Measurements from ENCODE around the gene ZFP57.
"Not testable (repeated sequence)": the region's sequence is repeated elsewhere in the genome, so short reads cannot be mapped to it uniquely, and the experiment has no call there.

The ZFP57 gene

GRCh38 chr6:29675561-29675960 is 5.4 kb downstream of the ZFP57 start:
- Histone ChIP-seq H4K20me1 (ENCODE audit: low read depth, low read length) (no peaks in the 10 kb centered on the region), H3K4me3 (ENCODE audit: insufficient read depth, low read length, poor library complexity, severe bottlenecking) (no peak overlapping the region), H3K9me3 (ENCODE audit: insufficient read depth, low read length) (no peaks in the 10 kb centered on the region), H3K27me3 (ENCODE audit: low read length) (no peaks in the 10 kb centered on the region), H3K9ac (ENCODE audit: low read length) (no peak overlapping the region), H3F3A (ENCODE audit: insufficient read depth) (no peaks in the 10 kb centered on the region), H3K36me3 (ENCODE audit: low read length) (no peaks in the 10 kb centered on the region), H3K9me2 (replicated peaks; ENCODE audit: insufficient read depth, low read length) (no peaks in the 10 kb centered on the region), H3K4me2 (ENCODE audit: low read depth, low read length, poor library complexity, severe bottlenecking) (no peak overlapping the region), H3K27ac (ENCODE audit: low read depth, low read length) (no peak overlapping the region), H3K79me2 (ENCODE audit: insufficient read depth, low read length) (no peaks in the 10 kb centered on the region), H2AFZ (ENCODE audit: low read depth, low read length, severe bottlenecking) (no peak overlapping the region)
- TF ChIP-seq EZH2phosphoT487 (conservative IDR thresholded peaks at IDR 0.05; ENCODE audit: low read length) = no peak
- TF ChIP-seq, protein P1, sequence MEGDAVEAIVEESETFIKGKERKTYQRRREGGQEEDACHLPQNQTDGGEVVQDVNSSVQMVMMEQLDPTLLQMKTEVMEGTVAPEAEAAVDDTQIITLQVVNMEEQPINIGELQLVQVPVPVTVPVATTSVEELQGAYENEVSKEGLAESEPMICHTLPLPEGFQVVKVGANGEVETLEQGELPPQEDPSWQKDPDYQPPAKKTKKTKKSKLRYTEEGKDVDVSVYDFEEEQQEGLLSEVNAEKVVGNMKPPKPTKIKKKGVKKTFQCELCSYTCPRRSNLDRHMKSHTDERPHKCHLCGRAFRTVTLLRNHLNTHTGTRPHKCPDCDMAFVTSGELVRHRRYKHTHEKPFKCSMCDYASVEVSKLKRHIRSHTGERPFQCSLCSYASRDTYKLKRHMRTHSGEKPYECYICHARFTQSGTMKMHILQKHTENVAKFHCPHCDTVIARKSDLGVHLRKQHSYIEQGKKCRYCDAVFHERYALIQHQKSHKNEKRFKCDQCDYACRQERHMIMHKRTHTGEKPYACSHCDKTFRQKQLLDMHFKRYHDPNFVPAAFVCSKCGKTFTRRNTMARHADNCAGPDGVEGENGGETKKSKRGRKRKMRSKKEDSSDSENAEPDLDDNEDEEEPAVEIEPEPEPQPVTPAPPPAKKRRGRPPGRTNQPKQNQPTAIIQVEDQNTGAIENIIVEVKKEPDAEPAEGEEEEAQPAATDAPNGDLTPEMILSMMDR (IDR thresholded peaks at IDR 0.05; ENCODE audit: insufficient read depth, low read length, poor library complexity, severe bottlenecking) = no peak

GRCh38 chr6:29674008-29674407 is 6.9 kb downstream of the ZFP57 start:
- no peaks in the 10 kb centered on the region for H3K9me2 ChIP-seq (replicated peaks; ENCODE audit: insufficient read depth, low read length)
- H3K27ac ChIP-seq (ENCODE audit: low read depth, low read length) = no peak overlapping the region
- no peaks in the 10 kb centered on the region for H3K79me2 ChIP-seq (ENCODE audit: insufficient read depth, low read length)
- TF ChIP-seq EZH2phosphoT487 (conservative IDR thresholded peaks at IDR 0.05; ENCODE audit: low read length) = no peak
- H3K36me3 ChIP-seq (ENCODE audit: low read length) = no peaks in the 10 kb centered on the region
- H3K4me2 ChIP-seq (ENCODE audit: low read depth, low read length, poor library complexity, severe bottlenecking) = no peak overlapping the region
- no peak overlapping the region for H3K4me3 ChIP-seq (ENCODE audit: insufficient read depth, low read length, poor library complexity, severe bottlenecking)
- no peaks in the 10 kb centered on the region for H3K27me3 ChIP-seq (ENCODE audit: low read length)
- no peaks in the 10 kb centered on the region for H3F3A ChIP-seq (ENCODE audit: insufficient read depth)
- H4K20me1 ChIP-seq (ENCODE audit: low read depth, low read length) = no peaks in the 10 kb centered on the region
- H3K9ac ChIP-seq (ENCODE audit: low read length) = no peak overlapping the region
- no peak overlapping the region for H2AFZ ChIP-seq (ENCODE audit: low read depth, low read length, severe bottlenecking)
- H3K9me3 ChIP-seq (ENCODE audit: insufficient read depth, low read length) = no peaks in the 10 kb centered on the region

DNA sequence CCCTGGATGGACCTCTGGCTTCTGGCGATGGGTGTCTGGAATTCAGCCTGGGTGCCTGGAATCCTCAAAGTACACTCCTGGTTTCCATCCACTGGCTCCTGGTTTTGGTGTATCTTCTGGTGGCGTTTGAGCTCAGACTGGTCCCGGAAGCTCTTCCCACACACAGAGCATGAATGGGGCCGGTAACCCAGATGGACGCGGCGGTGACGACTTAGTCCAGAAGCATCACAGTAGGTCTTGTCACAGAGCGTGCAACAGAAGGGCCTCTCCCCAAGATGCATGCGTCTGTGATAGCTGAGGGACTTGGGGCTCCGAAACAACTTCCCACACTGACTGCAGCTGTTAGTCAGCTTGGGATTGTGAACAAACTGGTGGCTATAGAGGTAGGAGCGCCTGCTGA is 7.8 kb downstream of the ZFP57 start:
- no peaks in the 10 kb centered on the region for H3K9me2 ChIP-seq (replicated peaks; ENCODE audit: insufficient read depth, low read length)
- H3K36me3 ChIP-seq (ENCODE audit: low read length) = no peaks in the 10 kb centered on the region
- H2AFZ ChIP-seq (ENCODE audit: low read depth, low read length, severe bottlenecking) = no peak overlapping the region
- H4K20me1 ChIP-seq (ENCODE audit: low read depth, low read length) = no peaks in the 10 kb centered on the region
- H3F3A ChIP-seq (ENCODE audit: insufficient read depth) = no peaks in the 10 kb centered on the region
- no peak overlapping the region for H3K4me3 ChIP-seq (ENCODE audit: insufficient read depth, low read length, poor library complexity, severe bottlenecking)
- H3K27me3 ChIP-seq (ENCODE audit: low read length) = no peaks in the 10 kb centered on the region
- no peak overlapping the region for H3K4me2 ChIP-seq (ENCODE audit: low read depth, low read length, poor library complexity, severe bottlenecking)
- no peaks in the 10 kb centered on the region for H3K9me3 ChIP-seq (ENCODE audit: insufficient read depth, low read length)
- no peak overlapping the region for H3K9ac ChIP-seq (ENCODE audit: low read length)
- H3K79me2 ChIP-seq (ENCODE audit: insufficient read depth, low read length) = no peaks in the 10 kb centered on the region
- H3K27ac ChIP-seq (ENCODE audit: low read depth, low read length) = no peak overlapping the region
- TF ChIP-seq, protein P1 (IDR thresholded peaks at IDR 0.05; ENCODE audit: insufficient read depth, low read length, poor library complexity, severe bottlenecking) = no peak
- no peak for TF ChIP-seq EZH2phosphoT487 (conservative IDR thresholded peaks at IDR 0.05; ENCODE audit: low read length)

DNA sequence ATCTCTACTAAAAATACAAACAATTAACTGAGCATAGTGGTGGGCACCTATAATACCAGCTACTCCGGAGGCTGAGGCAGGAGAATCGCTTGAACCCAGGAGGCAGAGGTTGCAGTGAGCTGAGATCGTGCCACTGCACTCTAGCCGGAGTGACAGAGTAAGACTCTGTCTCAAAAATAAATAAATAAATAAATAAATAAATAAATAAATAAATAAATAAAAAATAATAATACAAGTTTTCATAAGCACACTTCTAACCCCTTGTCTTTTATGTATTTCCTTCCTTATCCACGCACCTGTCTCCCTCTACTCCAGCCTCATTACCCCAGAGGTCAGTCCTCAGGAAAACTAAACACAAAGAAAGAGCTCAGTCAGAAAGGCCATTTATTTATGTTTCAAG is 8.8 kb downstream of the ZFP57 start:
- H3K9me3 ChIP-seq (ENCODE audit: insufficient read depth, low read length); H3K36me3 ChIP-seq (ENCODE audit: low read length); H4K20me1 ChIP-seq (ENCODE audit: low read depth, low read length); H2AFZ ChIP-seq (ENCODE audit: low read depth, low read length, severe bottlenecking); H3K9ac ChIP-seq (ENCODE audit: low read length); H3K27ac ChIP-seq (ENCODE audit: low read depth, low read length); H3K79me2 ChIP-seq (ENCODE audit: insufficient read depth, low read length); H3K4me2 ChIP-seq (ENCODE audit: low read depth, low read length, poor library complexity, severe bottlenecking); H3K9me2 ChIP-seq (replicated peaks; ENCODE audit: insufficient read depth, low read length); H3F3A ChIP-seq (ENCODE audit: insufficient read depth); H3K27me3 ChIP-seq (ENCODE audit: low read length); H3K4me3 ChIP-seq (ENCODE audit: insufficient read depth, low read length, poor library complexity, severe bottlenecking): not testable (repeated sequence)
